ENCODE measurements around the gene POU2F1. TPM values are rescaled to one million over a fixed set of nuclear protein-coding genes. Genes with fewer than 3 reads are reported as not detected.

POU2F1 gene
- total and polyA plus RNA-seq, 4 experiments from 2014 or later = 5.7 to 22.9 (median 14.4) TPM

GRCh38 chr1:167333703-167334102 is 113.0 kb downstream of the POU2F1 start:
- H3K9me3 Mint-ChIP-seq = peaks cover 0 to 15% (median 9%) of the 10 kb centered on the region in 8 donors
- ChIA-PET CTCF (ENCODE audit: partially characterized antibody) (no interaction called here), POLR2A (ENCODE audit: partially characterized antibody) (no interaction called here)
- no peak overlapping the region for H3K27ac Mint-ChIP-seq
- peaks cover 38 to 40% of the 10 kb centered on the region in 2 donors for H3K36me3 Mint-ChIP-seq
- intact Hi-C loops (cut with micrococcal nuclease) = no loop called here
- Histone ChIP-seq H3K27ac (ENCODE audit: low read depth, low read length) (no peak overlapping the region), H3K27me3 (ENCODE audit: insufficient read depth, low read length) (no peaks in the 10 kb centered on the region), H3K36me3 (ENCODE audit: insufficient read depth, low read length) (no peaks in the 10 kb centered on the region), H3K4me1 (ENCODE audit: insufficient read depth, low read length) (peaks cover 11% of the 10 kb centered on the region), H3K9me3 (ENCODE audit: control insufficient read depth in 1 of 2, low read length in 2 of 2) (no peaks in the 10 kb centered on the region), H3K4me3 (ENCODE audit: low read length in 2 of 2) (no peak overlapping the region)
- no peak for DNase-seq
- peaks cover 12 to 20% (median 14%) of the 10 kb centered on the region in 4 donors for H3K4me1 Mint-ChIP-seq
- H3K4me3 Mint-ChIP-seq = no peak overlapping the region
- no peaks in the 10 kb centered on the region for H3K27me3 Mint-ChIP-seq

GRCh38 chr1:167339405-167339804 is 118.7 kb downstream of the POU2F1 start:
- peaks cover 0 to 17% (median 10%) of the 10 kb centered on the region in 8 donors for H3K9me3 Mint-ChIP-seq
- Histone ChIP-seq H3K4me1 (ENCODE audit: insufficient read depth, low read length) (no peaks in the 10 kb centered on the region), H3K27me3 (ENCODE audit: insufficient read depth, low read length) (no peaks in the 10 kb centered on the region), H3K36me3 (ENCODE audit: insufficient read depth, low read length) (no peaks in the 10 kb centered on the region), H3K9me3 (ENCODE audit: control insufficient read depth in 1 of 2, low read length in 2 of 2) (no peaks in the 10 kb centered on the region), H3K27ac (ENCODE audit: low read depth, low read length) (no peak overlapping the region), H3K4me3 (ENCODE audit: low read length in 2 of 2) (no peak overlapping the region)
- H3K36me3 Mint-ChIP-seq = peaks cover 27 to 32% of the 10 kb centered on the region in 2 donors
- H3K27me3 Mint-ChIP-seq = no peaks in the 10 kb centered on the region
- ChIA-PET POLR2A (ENCODE audit: partially characterized antibody) (no interaction called here), CTCF (ENCODE audit: partially characterized antibody) (interaction anchor here (1.6 kb wide), 1 partner anchor 71 kb away, joined by 5 read pairs; no protein-coding TSS in a partner anchor)
- no peak overlapping the region for H3K4me3 Mint-ChIP-seq
- DNase-seq = no peak
- intact Hi-C loops (cut with micrococcal nuclease) = no loop called here
- H3K27ac Mint-ChIP-seq = no peak overlapping the region
- H3K4me1 Mint-ChIP-seq = peaks cover 4 to 7% (median 5%) of the 10 kb centered on the region in 4 donors

- Histone ChIP-seq H3K36me3 (ENCODE audit: insufficient read depth, low read length) (no peaks in the 10 kb centered on the region), H3K27ac (ENCODE audit: low read depth, low read length) (no peak overlapping the region), H3K27me3 (ENCODE audit: insufficient read depth, low read length) (no peaks in the 10 kb centered on the region), H3K4me3 (ENCODE audit: low read length in 2 of 2) (no peak overlapping the region), H3K4me1 (ENCODE audit: insufficient read depth, low read length) (no peaks in the 10 kb centered on the region), H3K9me3 (ENCODE audit: control insufficient read depth in 1 of 2, low read length in 2 of 2) (no peaks in the 10 kb centered on the region)
- no peak overlapping the region for H3K4me3 Mint-ChIP-seq
- peak in 3 of 5 donors; percentile 1 to 14 (median 4) for DNase-seq
- intact Hi-C loops (cut with micrococcal nuclease) = loop anchor here (5.0 kb wide), 1 partner anchor 276 kb away; no protein-coding TSS in a partner anchor
- H3K36me3 Mint-ChIP-seq = peaks cover 13 to 22% of the 10 kb centered on the region in 2 donors
- peaks cover 4 to 11% (median 5%) of the 10 kb centered on the region in 4 donors for H3K4me1 Mint-ChIP-seq
- H3K27me3 Mint-ChIP-seq = no peaks in the 10 kb centered on the region
- peak overlapping the region in 2 of 7 donors; percentile 25 to 26 for H3K27ac Mint-ChIP-seq
- ChIA-PET POLR2A (ENCODE audit: partially characterized antibody) (no interaction called here), CTCF (ENCODE audit: partially characterized antibody) (interaction anchor here (0.6 to 1.5 kb wide), 5 partner anchors 10 to 150 kb away, joined by 3 to 6 read pairs (median 4); no protein-coding TSS in a partner anchor)
- H3K9me3 Mint-ChIP-seq = peaks cover 0 to 4% (median 0%) of the 10 kb centered on the region in 8 donors
Observed at GRCh38 chr1:167342846-167343245, 122.2 kb downstream of the POU2F1 start.

- H3K4me3 Mint-ChIP-seq = no peak overlapping the region
Observed at GRCh38 chr1:167344112-167344511, 123.4 kb downstream of the POU2F1 start.

GRCh38 chr1:167344615-167345385 is 124.1 kb downstream of the POU2F1 start:
- no peak overlapping the region for H3K4me3 ChIP-seq (ENCODE audit: low read length in 2 of 2)
- peaks cover 4 to 11% (median 8%) of the 10 kb centered on the region in 4 donors for H3K4me1 Mint-ChIP-seq
- no peak overlapping the region for H3K27ac ChIP-seq (ENCODE audit: low read depth, low read length)
- H3K4me1 ChIP-seq (ENCODE audit: insufficient read depth, low read length) = no peaks in the 10 kb centered on the region
- H3K27me3 Mint-ChIP-seq = no peaks in the 10 kb centered on the region
- no peak overlapping the region for H3K4me3 Mint-ChIP-seq
- no peaks in the 10 kb centered on the region for H3K9me3 ChIP-seq (ENCODE audit: control insufficient read depth in 1 of 2, low read length in 2 of 2)
- ChIA-PET POLR2A (ENCODE audit: partially characterized antibody) (no interaction called here), CTCF (ENCODE audit: partially characterized antibody) (interaction anchor here (1.1 kb wide), 1 partner anchor 124 kb away, joined by 3 read pairs; the partner anchor contains the start of gene POU2F1)
- H3K27ac Mint-ChIP-seq = peak overlapping the region in 1 of 7 donors; percentile 19
- peaks cover 3 to 9% of the 10 kb centered on the region in 2 donors for H3K36me3 Mint-ChIP-seq
- H3K27me3 ChIP-seq (ENCODE audit: insufficient read depth, low read length) = no peaks in the 10 kb centered on the region
- intact Hi-C loops (cut with micrococcal nuclease) = loop anchor here (5.0 kb wide), 1 partner anchor 277 kb away; no protein-coding TSS in a partner anchor
- H3K9me3 Mint-ChIP-seq = peaks cover 0 to 2% (median 0%) of the 10 kb centered on the region in 8 donors
- no peak for DNase-seq
- no peaks in the 10 kb centered on the region for H3K36me3 ChIP-seq (ENCODE audit: insufficient read depth, low read length)

More at GRCh38 chr1:167344112-167344511, 123.4 kb downstream of the POU2F1 start:
- DNase-seq = no peak
- H3K36me3 ChIP-seq (ENCODE audit: insufficient read depth, low read length) = no peaks in the 10 kb centered on the region
- ChIA-PET POLR2A (ENCODE audit: partially characterized antibody) (no interaction called here), CTCF (ENCODE audit: partially characterized antibody) (interaction anchor here (1.1 kb wide), 1 partner anchor 123 kb away, joined by 3 read pairs; the partner anchor contains the start of gene POU2F1)
- H3K4me3 ChIP-seq (ENCODE audit: low read length in 2 of 2) = no peak overlapping the region
- H3K27me3 ChIP-seq (ENCODE audit: insufficient read depth, low read length) = no peaks in the 10 kb centered on the region
- no peaks in the 10 kb centered on the region for H3K4me1 ChIP-seq (ENCODE audit: insufficient read depth, low read length)
- no peak overlapping the region for H3K27ac ChIP-seq (ENCODE audit: low read depth, low read length)
- Mint-ChIP-seq H3K4me1 (peaks cover 4 to 11% (median 8%) of the 10 kb centered on the region in 4 donors), H3K36me3 (peaks cover 5 to 10% of the 10 kb centered on the region in 2 donors), H3K27ac (no peak overlapping the region), H3K9me3 (peaks cover 0 to 2% (median 0%) of the 10 kb centered on the region in 8 donors), H3K27me3 (no peaks in the 10 kb centered on the region)
- no peaks in the 10 kb centered on the region for H3K9me3 ChIP-seq (ENCODE audit: control insufficient read depth in 1 of 2, low read length in 2 of 2)
- intact Hi-C loops (cut with micrococcal nuclease) = loop anchor here (5.0 kb wide), 1 partner anchor 277 kb away; no protein-coding TSS in a partner anchor

- no peaks in the 10 kb centered on the region for H3K27me3 Mint-ChIP-seq
- peaks cover 0 to 2% (median 0%) of the 10 kb centered on the region in 8 donors for H3K9me3 Mint-ChIP-seq
- DNase-seq = no peak
- POLR2A ChIA-PET (ENCODE audit: partially characterized antibody) = no interaction called here
- H3K27ac Mint-ChIP-seq = peak overlapping the region in 2 of 7 donors; percentile 19 to 20
- H3K27ac ChIP-seq (ENCODE audit: low read depth, low read length) = no peak overlapping the region
- H3K36me3 Mint-ChIP-seq = peaks cover 3 to 9% of the 10 kb centered on the region in 2 donors
- CTCF ChIA-PET (ENCODE audit: partially characterized antibody) = no interaction called here
- H3K27me3 ChIP-seq (ENCODE audit: insufficient read depth, low read length) = no peaks in the 10 kb centered on the region
- no peak overlapping the region for H3K4me3 Mint-ChIP-seq
- H3K36me3 ChIP-seq (ENCODE audit: insufficient read depth, low read length) = no peaks in the 10 kb centered on the region
- H3K4me3 ChIP-seq (ENCODE audit: low read length in 2 of 2) = no peak overlapping the region
- H3K4me1 ChIP-seq (ENCODE audit: insufficient read depth, low read length) = no peaks in the 10 kb centered on the region
- peaks cover 4 to 11% (median 8%) of the 10 kb centered on the region in 4 donors for H3K4me1 Mint-ChIP-seq
- H3K9me3 ChIP-seq (ENCODE audit: control insufficient read depth in 1 of 2, low read length in 2 of 2) = no peaks in the 10 kb centered on the region
- intact Hi-C loops (cut with micrococcal nuclease) = no loop called here
Observed at GRCh38 chr1:167345386-167345733, 124.7 kb downstream of the POU2F1 start.

- Histone ChIP-seq H3K4me3 (ENCODE audit: low read length in 2 of 2) (no peak overlapping the region), H3K27me3 (ENCODE audit: insufficient read depth, low read length) (no peaks in the 10 kb centered on the region), H3K36me3 (ENCODE audit: insufficient read depth, low read length) (no peaks in the 10 kb centered on the region), H3K4me1 (ENCODE audit: insufficient read depth, low read length) (no peaks in the 10 kb centered on the region), H3K27ac (ENCODE audit: low read depth, low read length) (no peak overlapping the region), H3K9me3 (ENCODE audit: control insufficient read depth in 1 of 2, low read length in 2 of 2) (no peaks in the 10 kb centered on the region)
- Mint-ChIP-seq H3K27me3 (no peaks in the 10 kb centered on the region), H3K4me1 (peaks cover 0 to 9% (median 5%) of the 10 kb centered on the region in 4 donors), H3K27ac (no peak overlapping the region), H3K4me3 (no peak overlapping the region), H3K9me3 (peaks cover 0 to 5% (median 0%) of the 10 kb centered on the region in 8 donors), H3K36me3 (peaks cover 2 to 8% of the 10 kb centered on the region in 2 donors)
- ChIA-PET CTCF (ENCODE audit: partially characterized antibody) (no interaction called here), POLR2A (ENCODE audit: partially characterized antibody) (no interaction called here)
- intact Hi-C loops (cut with micrococcal nuclease) = no loop called here
- DNase-seq = no peak
Observed at GRCh38 chr1:167357305-167357704, 136.6 kb downstream of the POU2F1 start.

All from CD4-positive, alpha-beta memory T cell (primary cell).